ENCODE data around the gene ANXA6. TPM values are rescaled to one million over a fixed set of nuclear protein-coding genes. Genes with fewer than 3 reads are reported as not detected.

The ANXA6 gene
- total RNA-seq, 1 donor from 2014 or later, result 27.7 TPM

DNA sequence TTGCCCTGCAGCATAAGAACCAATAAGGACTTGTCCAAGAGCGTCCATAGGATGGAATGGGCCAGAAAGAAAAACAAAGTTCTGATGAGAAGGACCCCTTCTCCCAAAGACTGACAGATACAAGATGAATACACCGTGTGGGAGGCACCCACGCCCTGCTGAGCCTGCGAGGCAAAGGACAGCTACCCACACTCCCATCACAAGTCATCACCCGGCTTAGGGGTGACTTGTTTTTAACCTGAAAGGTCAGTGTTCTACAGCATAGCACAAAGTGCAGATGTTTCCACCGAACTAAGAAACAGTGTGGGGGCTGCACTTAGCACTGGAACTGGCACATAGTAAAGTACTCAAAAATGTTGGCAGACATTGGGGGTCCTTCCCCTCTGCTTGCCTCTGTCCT, 90.7 kb downstream of the ANXA6 start:
- TF ChIP-seq, protein P1, sequence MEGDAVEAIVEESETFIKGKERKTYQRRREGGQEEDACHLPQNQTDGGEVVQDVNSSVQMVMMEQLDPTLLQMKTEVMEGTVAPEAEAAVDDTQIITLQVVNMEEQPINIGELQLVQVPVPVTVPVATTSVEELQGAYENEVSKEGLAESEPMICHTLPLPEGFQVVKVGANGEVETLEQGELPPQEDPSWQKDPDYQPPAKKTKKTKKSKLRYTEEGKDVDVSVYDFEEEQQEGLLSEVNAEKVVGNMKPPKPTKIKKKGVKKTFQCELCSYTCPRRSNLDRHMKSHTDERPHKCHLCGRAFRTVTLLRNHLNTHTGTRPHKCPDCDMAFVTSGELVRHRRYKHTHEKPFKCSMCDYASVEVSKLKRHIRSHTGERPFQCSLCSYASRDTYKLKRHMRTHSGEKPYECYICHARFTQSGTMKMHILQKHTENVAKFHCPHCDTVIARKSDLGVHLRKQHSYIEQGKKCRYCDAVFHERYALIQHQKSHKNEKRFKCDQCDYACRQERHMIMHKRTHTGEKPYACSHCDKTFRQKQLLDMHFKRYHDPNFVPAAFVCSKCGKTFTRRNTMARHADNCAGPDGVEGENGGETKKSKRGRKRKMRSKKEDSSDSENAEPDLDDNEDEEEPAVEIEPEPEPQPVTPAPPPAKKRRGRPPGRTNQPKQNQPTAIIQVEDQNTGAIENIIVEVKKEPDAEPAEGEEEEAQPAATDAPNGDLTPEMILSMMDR (IDR thresholded peaks at IDR 0.05; ENCODE audit: unreplicated experiment), result no peak
- Mint-ChIP-seq H3K9me3 (ENCODE audit: low read depth) (no peaks in the 10 kb centered on the region), H3K27ac (no peak overlapping the region), H3K27me3 (no peaks in the 10 kb centered on the region), H3K36me3 (ENCODE audit: insufficient read depth) (no peaks in the 10 kb centered on the region), H3K4me3 (ENCODE audit: low read depth) (no peak overlapping the region), H3K4me1 (ENCODE audit: low read depth) (no peaks in the 10 kb centered on the region)
- no peak for DNase-seq (ENCODE audit: low spot score, unreplicated experiment)

DNA sequence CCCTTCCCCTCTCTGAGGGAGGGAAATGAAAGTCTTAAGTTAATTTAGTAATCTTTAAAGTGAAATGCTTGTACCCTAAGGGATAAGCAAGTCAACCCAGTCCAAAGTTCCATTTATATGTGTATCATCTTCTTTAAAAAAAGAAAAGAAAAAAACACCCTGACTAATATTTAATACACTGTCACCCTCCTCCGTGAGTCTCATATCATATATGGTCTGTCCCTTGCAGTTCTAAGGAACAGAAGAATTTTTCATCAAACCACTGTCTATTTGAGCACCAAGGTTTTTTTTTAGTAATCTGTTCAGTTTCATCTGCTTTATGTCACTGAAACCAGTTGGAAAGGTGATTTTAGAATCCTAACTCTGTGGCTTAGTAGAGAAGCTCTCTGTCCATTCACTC, 92.0 kb downstream of the ANXA6 start:
- Mint-ChIP-seq H3K4me1 (ENCODE audit: low read depth) (no peaks in the 10 kb centered on the region), H3K27ac (no peak overlapping the region)

DNA sequence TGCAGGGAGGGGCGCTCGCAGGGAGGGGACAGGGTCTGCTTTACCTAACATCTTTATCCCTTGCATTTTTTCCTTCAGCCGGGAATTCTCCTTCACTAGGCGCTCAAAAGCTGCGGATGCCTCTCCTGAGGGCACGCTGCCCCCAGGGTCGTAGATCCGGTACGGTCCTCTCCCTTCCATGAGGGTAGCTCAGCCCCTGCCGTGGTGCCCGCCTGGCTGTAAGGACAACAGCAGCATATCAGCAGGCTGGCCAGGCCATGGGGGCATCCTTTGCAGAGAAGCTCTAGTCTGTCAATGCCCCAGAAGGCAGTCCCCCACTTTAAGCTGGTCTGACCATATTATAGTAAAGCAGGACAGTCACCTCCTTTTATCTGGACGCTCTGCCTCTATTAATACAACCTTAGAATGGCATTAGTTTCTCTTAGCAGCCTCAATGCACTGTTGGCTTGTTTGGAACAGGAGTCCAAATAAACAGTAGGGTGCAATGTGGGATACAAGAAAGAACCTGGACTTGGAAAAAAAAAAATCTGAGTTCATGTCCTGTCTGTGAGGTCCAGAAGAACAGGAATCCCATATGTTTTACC, 92.6 kb downstream of the ANXA6 start:
- Mint-ChIP-seq H3K9me3 (ENCODE audit: low read depth) (no peaks in the 10 kb centered on the region), H3K4me1 (ENCODE audit: low read depth) (no peaks in the 10 kb centered on the region), H3K36me3 (ENCODE audit: insufficient read depth) (peaks cover 5% of the 10 kb centered on the region), H3K4me3 (ENCODE audit: low read depth) (no peak overlapping the region), H3K27ac (no peak overlapping the region), H3K27me3 (no peaks in the 10 kb centered on the region)
- TF ChIP-seq, protein P1 (IDR thresholded peaks at IDR 0.05; ENCODE audit: unreplicated experiment), result no peak
- no peak for DNase-seq (ENCODE audit: low spot score, unreplicated experiment)

More for the DNA sequence above, 92.0 kb downstream of the ANXA6 start:
- DNase-seq (ENCODE audit: low spot score, unreplicated experiment), result no peak
- H3K9me3 Mint-ChIP-seq (ENCODE audit: low read depth), result no peaks in the 10 kb centered on the region
- peaks cover 5% of the 10 kb centered on the region for H3K36me3 Mint-ChIP-seq (ENCODE audit: insufficient read depth)
- H3K4me3 Mint-ChIP-seq (ENCODE audit: low read depth), result no peak overlapping the region
- no peaks in the 10 kb centered on the region for H3K27me3 Mint-ChIP-seq
- TF ChIP-seq, protein P1 (IDR thresholded peaks at IDR 0.05; ENCODE audit: unreplicated experiment), result no peak

DNA sequence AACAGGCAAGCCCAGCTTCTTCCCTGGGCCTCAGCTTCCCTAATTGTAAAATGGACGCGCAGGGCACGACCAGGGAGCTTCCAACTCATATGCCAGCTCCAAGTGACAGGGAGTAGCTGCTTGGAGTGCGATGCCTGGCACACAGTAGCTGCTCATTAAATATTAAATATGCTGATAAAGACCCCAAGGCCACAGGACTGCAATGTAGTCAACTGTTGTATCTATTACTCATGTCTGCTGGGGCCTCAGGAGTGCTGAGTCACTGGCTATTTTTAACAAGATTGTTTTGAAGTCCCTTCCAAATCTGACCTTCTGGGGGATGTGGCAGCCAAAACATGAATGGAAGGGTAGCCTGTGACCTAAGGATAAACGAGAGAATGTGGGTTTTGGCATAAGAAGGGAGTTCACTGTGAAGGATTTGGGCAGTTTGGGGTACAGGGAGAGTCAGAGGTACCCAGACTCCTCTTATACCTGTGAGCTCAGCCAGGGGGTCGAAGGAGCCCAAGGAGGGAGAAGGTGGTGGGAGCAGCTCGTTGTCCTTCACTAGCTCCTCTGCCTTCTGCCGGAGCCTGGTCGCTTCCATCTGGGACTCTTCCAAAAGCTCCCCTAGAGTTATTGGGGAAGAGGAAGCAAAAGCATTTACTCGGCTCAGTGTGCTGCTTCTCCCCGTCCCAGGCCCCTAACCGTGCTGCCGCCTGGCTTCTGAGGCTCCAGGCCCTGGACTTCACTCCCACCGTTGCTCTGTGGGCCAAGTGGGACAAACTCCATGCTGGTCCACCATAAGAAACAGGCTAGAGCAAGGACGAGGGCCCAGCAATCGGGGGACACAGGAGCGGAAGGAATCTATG, 94.2 kb downstream of the ANXA6 start:
- TF ChIP-seq, protein P1 (IDR thresholded peaks at IDR 0.05; ENCODE audit: unreplicated experiment), result no peak
- Mint-ChIP-seq H3K36me3 (ENCODE audit: insufficient read depth) (peaks cover 11% of the 10 kb centered on the region), H3K4me3 (ENCODE audit: low read depth) (no peak overlapping the region), H3K27me3 (no peaks in the 10 kb centered on the region), H3K27ac (no peak overlapping the region), H3K9me3 (ENCODE audit: low read depth) (no peaks in the 10 kb centered on the region), H3K4me1 (ENCODE audit: low read depth) (peaks cover 3% of the 10 kb centered on the region)
- no peak for DNase-seq (ENCODE audit: low spot score, unreplicated experiment)

DNA sequence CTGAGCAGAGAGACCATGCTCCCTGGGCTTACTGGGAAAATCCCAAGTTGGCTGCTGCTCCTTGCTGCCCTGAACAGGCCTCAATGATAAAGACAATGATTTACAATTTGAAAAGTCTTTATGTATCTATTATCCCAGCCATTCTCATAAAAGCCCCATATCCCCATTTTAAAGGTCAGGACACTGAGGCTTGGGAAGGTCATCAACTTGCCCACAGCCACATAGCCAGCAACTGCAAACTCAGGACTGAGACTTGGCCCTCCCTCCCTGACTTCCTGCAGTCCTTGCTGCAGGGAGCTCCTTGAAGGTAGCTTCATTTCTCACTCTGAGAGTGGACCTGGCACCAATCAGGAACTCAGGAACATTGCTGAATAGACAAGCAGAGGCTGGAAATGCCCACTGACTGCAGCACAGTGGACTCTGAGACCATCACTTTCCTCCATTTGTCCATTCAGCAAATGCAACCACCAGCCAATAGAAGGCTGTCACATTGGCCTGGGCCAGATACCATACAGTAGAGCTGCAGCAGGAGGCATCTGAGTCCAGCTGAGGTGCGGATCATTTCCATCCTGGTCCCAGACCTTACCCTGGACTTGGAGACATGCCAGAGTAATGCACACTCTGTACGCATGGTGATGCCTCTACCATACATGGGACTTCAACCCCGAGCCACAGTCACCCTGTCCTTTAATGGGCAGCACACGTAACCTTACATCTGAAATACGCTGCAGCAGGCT, 95.0 kb downstream of the ANXA6 start:
- Mint-ChIP-seq H3K27ac (no peak overlapping the region), H3K9me3 (ENCODE audit: low read depth) (no peaks in the 10 kb centered on the region), H3K4me1 (ENCODE audit: low read depth) (peaks cover 3% of the 10 kb centered on the region), H3K27me3 (no peaks in the 10 kb centered on the region), H3K36me3 (ENCODE audit: insufficient read depth) (peaks cover 11% of the 10 kb centered on the region), H3K4me3 (ENCODE audit: low read depth) (no peak overlapping the region)
- TF ChIP-seq, protein P1 (IDR thresholded peaks at IDR 0.05; ENCODE audit: unreplicated experiment), result no peak
- DNase-seq (ENCODE audit: low spot score, unreplicated experiment), result no peak
